ENCODE measurements around the gene CBR3.

The CBR3 gene

GRCh38 chr21:36105327-36105842 lies 29.5 kb upstream of the CBR3 start:
- H3K9me3 Mint-ChIP-seq = no peaks in the 10 kb centered on the region
- H3K4me3 Mint-ChIP-seq = peak overlapping the region; percentile 50
- no peak overlapping the region for H3K27ac Mint-ChIP-seq
- H3K27me3 Mint-ChIP-seq = peaks cover 30% of the 10 kb centered on the region
- H3K36me3 Mint-ChIP-seq (ENCODE audit: low read depth) = no peaks in the 10 kb centered on the region
- H3K4me1 Mint-ChIP-seq (ENCODE audit: low read depth) = peaks cover 12% of the 10 kb centered on the region

GRCh38 chr21:36109868-36110267 lies 25.0 kb upstream of the CBR3 start:
- Mint-ChIP-seq H3K4me3 (no peak overlapping the region), H3K9me3 (no peaks in the 10 kb centered on the region), H3K27ac (no peak overlapping the region), H3K36me3 (ENCODE audit: low read depth) (no peaks in the 10 kb centered on the region), H3K27me3 (peaks cover 19% of the 10 kb centered on the region), H3K4me1 (ENCODE audit: low read depth) (peaks cover 30% of the 10 kb centered on the region)

GRCh38 chr21:36111238-36111637 lies 23.6 kb upstream of the CBR3 start:
- H3K36me3 Mint-ChIP-seq (ENCODE audit: low read depth) = no peaks in the 10 kb centered on the region

GRCh38 chr21:36113647-36114428 lies 21.0 kb upstream of the CBR3 start:
- no peaks in the 10 kb centered on the region for H3K36me3 Mint-ChIP-seq (ENCODE audit: low read depth)
- no peaks in the 10 kb centered on the region for H3K9me3 Mint-ChIP-seq
- peak overlapping the region; percentile 81 for H3K4me3 Mint-ChIP-seq
- H3K27me3 Mint-ChIP-seq = no peaks in the 10 kb centered on the region
- H3K27ac Mint-ChIP-seq = peak overlapping the region; percentile 91
- H3K4me1 Mint-ChIP-seq (ENCODE audit: low read depth) = peaks cover 30% of the 10 kb centered on the region

More at GRCh38 chr21:36111238-36111637, 23.6 kb upstream of the CBR3 start:
- Mint-ChIP-seq H3K9me3 (no peaks in the 10 kb centered on the region), H3K27me3 (peaks cover 6% of the 10 kb centered on the region), H3K4me1 (ENCODE audit: low read depth) (peaks cover 30% of the 10 kb centered on the region), H3K27ac (no peak overlapping the region), H3K4me3 (no peak overlapping the region)

- H3K27ac Mint-ChIP-seq = no peak overlapping the region
- peak overlapping the region; percentile 23 for H3K4me3 Mint-ChIP-seq
- no peaks in the 10 kb centered on the region for H3K9me3 Mint-ChIP-seq
- H3K27me3 Mint-ChIP-seq = no peaks in the 10 kb centered on the region
- no peaks in the 10 kb centered on the region for H3K36me3 Mint-ChIP-seq (ENCODE audit: low read depth)
- peaks cover 30% of the 10 kb centered on the region for H3K4me1 Mint-ChIP-seq (ENCODE audit: low read depth)
Observed at GRCh38 chr21:36115138-36115730, 19.6 kb upstream of the CBR3 start.

- H3K4me1 Mint-ChIP-seq (ENCODE audit: low read depth) = peaks cover 27% of the 10 kb centered on the region
- no peaks in the 10 kb centered on the region for H3K9me3 Mint-ChIP-seq
- H3K27ac Mint-ChIP-seq = no peak overlapping the region
- no peaks in the 10 kb centered on the region for H3K36me3 Mint-ChIP-seq (ENCODE audit: low read depth)
- H3K27me3 Mint-ChIP-seq = no peaks in the 10 kb centered on the region
- H3K4me3 Mint-ChIP-seq = no peak overlapping the region
Observed at GRCh38 chr21:36117286-36117741, 17.6 kb upstream of the CBR3 start.

- no peaks in the 10 kb centered on the region for H3K4me1 Mint-ChIP-seq (ENCODE audit: low read depth)
- no peaks in the 10 kb centered on the region for H3K36me3 Mint-ChIP-seq (ENCODE audit: low read depth)
- H3K27me3 Mint-ChIP-seq = no peaks in the 10 kb centered on the region
- H3K27ac Mint-ChIP-seq = no peak overlapping the region
- no peak overlapping the region for H3K4me3 Mint-ChIP-seq
- H3K9me3 Mint-ChIP-seq = no peaks in the 10 kb centered on the region
Observed at GRCh38 chr21:36120304-36120888, 14.5 kb upstream of the CBR3 start.

- H3K4me1 Mint-ChIP-seq (ENCODE audit: low read depth) = no peaks in the 10 kb centered on the region
- no peak overlapping the region for H3K27ac Mint-ChIP-seq
- H3K9me3 Mint-ChIP-seq = no peaks in the 10 kb centered on the region
- H3K36me3 Mint-ChIP-seq (ENCODE audit: low read depth) = no peaks in the 10 kb centered on the region
- H3K4me3 Mint-ChIP-seq = no peak overlapping the region
- no peaks in the 10 kb centered on the region for H3K27me3 Mint-ChIP-seq
Observed at GRCh38 chr21:36122977-36123376, 11.9 kb upstream of the CBR3 start.

- Mint-ChIP-seq H3K27me3 (no peaks in the 10 kb centered on the region), H3K27ac (no peak overlapping the region), H3K4me1 (ENCODE audit: low read depth) (no peaks in the 10 kb centered on the region), H3K36me3 (ENCODE audit: low read depth) (no peaks in the 10 kb centered on the region), H3K4me3 (no peak overlapping the region), H3K9me3 (no peaks in the 10 kb centered on the region)
Observed at GRCh38 chr21:36124395-36124794, 10.5 kb upstream of the CBR3 start.

- Mint-ChIP-seq H3K4me1 (ENCODE audit: low read depth) (peaks cover 5% of the 10 kb centered on the region), H3K4me3 (no peak overlapping the region), H3K27me3 (no peaks in the 10 kb centered on the region), H3K27ac (no peak overlapping the region), H3K36me3 (ENCODE audit: low read depth) (no peaks in the 10 kb centered on the region), H3K9me3 (no peaks in the 10 kb centered on the region)
Observed at GRCh38 chr21:36125512-36126207, 9.2 kb upstream of the CBR3 start.

GRCh38 chr21:36126208-36126565 lies 8.7 kb upstream of the CBR3 start:
- no peaks in the 10 kb centered on the region for H3K9me3 Mint-ChIP-seq
- no peaks in the 10 kb centered on the region for H3K27me3 Mint-ChIP-seq
- no peak overlapping the region for H3K4me3 Mint-ChIP-seq
- H3K36me3 Mint-ChIP-seq (ENCODE audit: low read depth) = no peaks in the 10 kb centered on the region
- H3K4me1 Mint-ChIP-seq (ENCODE audit: low read depth) = peaks cover 7% of the 10 kb centered on the region
- no peak overlapping the region for H3K27ac Mint-ChIP-seq

GRCh38 chr21:36126621-36127110 lies 8.2 kb upstream of the CBR3 start:
- Mint-ChIP-seq H3K9me3 (no peaks in the 10 kb centered on the region), H3K27ac (no peak overlapping the region), H3K27me3 (no peaks in the 10 kb centered on the region), H3K4me1 (ENCODE audit: low read depth) (peaks cover 7% of the 10 kb centered on the region), H3K36me3 (ENCODE audit: low read depth) (no peaks in the 10 kb centered on the region), H3K4me3 (no peak overlapping the region)

- Mint-ChIP-seq H3K27ac (no peak overlapping the region), H3K27me3 (no peaks in the 10 kb centered on the region), H3K9me3 (no peaks in the 10 kb centered on the region), H3K4me1 (ENCODE audit: low read depth) (peaks cover 7% of the 10 kb centered on the region), H3K36me3 (ENCODE audit: low read depth) (no peaks in the 10 kb centered on the region), H3K4me3 (no peak overlapping the region)
Observed at GRCh38 chr21:36127250-36127904, 7.5 kb upstream of the CBR3 start.

- Mint-ChIP-seq H3K9me3 (no peaks in the 10 kb centered on the region), H3K4me1 (ENCODE audit: low read depth) (peaks cover 7% of the 10 kb centered on the region), H3K4me3 (no peak overlapping the region), H3K27me3 (no peaks in the 10 kb centered on the region), H3K27ac (no peak overlapping the region), H3K36me3 (ENCODE audit: low read depth) (no peaks in the 10 kb centered on the region)
Observed at GRCh38 chr21:36127977-36128376, 6.9 kb upstream of the CBR3 start.
